Activated naive CD4-positive, alpha-beta T cell treated with anti-CD3 and anti-CD28 coated beads, Interleukin-2, amount 10 ng/mL, durations not matched to agents 7 days and 5 days (primary cell): ENCODE measurements around the gene THRSP.
"Not testable (repeated sequence)": the region's sequence is repeated elsewhere in the genome, so short reads cannot be mapped to it uniquely, and the experiment has no call there.

ENCODE experiments used
- CTCF ChIA-PET: fragments of 350-600 bp; sonication (Branson Sonifier 250); formaldehyde crosslinking; loops from one replicate; lab custom pipeline; 2021; ENCODE audit warnings: antibody characterized with exemption; lab: Charles Lee
- DNase-seq: peaks from one replicate; pipeline ENCODE4 v3.0.0-alpha.2; 2020
- H3K27ac Mint-ChIP-seq: one replicate; pipeline ENCODE4 v1.8.0; 2021; ENCODE audit warnings: mild to moderate bottlenecking, moderate library complexity, mixed read lengths
- H3K27me3 Mint-ChIP-seq: one replicate; pipeline ENCODE4 v1.8.0; 2021; ENCODE audit warnings: mild to moderate bottlenecking, mixed read lengths
- H3K36me3 Mint-ChIP-seq: one replicate; pipeline ENCODE4 v1.8.0; 2021; ENCODE audit warnings: mixed read lengths
- H3K4me1 Mint-ChIP-seq: one replicate; pipeline ENCODE4 v1.8.0; 2021; ENCODE audit warnings: mixed read lengths
- H3K4me3 Mint-ChIP-seq: one replicate; pipeline ENCODE4 v1.8.0; 2021; ENCODE audit warnings: mild to moderate bottlenecking, moderate library complexity, mixed read lengths
- H3K9me3 Mint-ChIP-seq: one replicate; pipeline ENCODE4 v1.8.0; 2021; ENCODE audit warnings: mixed read lengths

Gene THRSP

GRCh38 chr11:78080818-78081495, 17.3 kb downstream of the THRSP start:
- peak overlapping the region; percentile 59 for H3K27ac Mint-ChIP-seq
- peaks cover 51% of the 10 kb centered on the region for H3K4me1 Mint-ChIP-seq
- peak overlapping the region; percentile 34 for H3K4me3 Mint-ChIP-seq
- no peak for DNase-seq
- H3K9me3 Mint-ChIP-seq = no peaks in the 10 kb centered on the region
- CTCF ChIA-PET = no interaction called here
- H3K36me3 Mint-ChIP-seq = peaks cover 8% of the 10 kb centered on the region
- H3K27me3 Mint-ChIP-seq = no peaks in the 10 kb centered on the region

GRCh38 chr11:78081583-78081982, 17.9 kb downstream of the THRSP start:
- H3K4me1 Mint-ChIP-seq = peaks cover 49% of the 10 kb centered on the region
- DNase-seq = no peak
- H3K36me3 Mint-ChIP-seq = peaks cover 6% of the 10 kb centered on the region
- H3K9me3 Mint-ChIP-seq = no peaks in the 10 kb centered on the region
- H3K4me3 Mint-ChIP-seq = peak overlapping the region; percentile 34
- H3K27me3 Mint-ChIP-seq = no peaks in the 10 kb centered on the region
- CTCF ChIA-PET = no interaction called here
- peak overlapping the region; percentile 59 for H3K27ac Mint-ChIP-seq

- Mint-ChIP-seq H3K4me1 (peaks cover 44% of the 10 kb centered on the region), H3K9me3 (no peaks in the 10 kb centered on the region), H3K4me3 (no peak overlapping the region), H3K27ac (no peak overlapping the region), H3K36me3 (peaks cover 4% of the 10 kb centered on the region), H3K27me3 (no peaks in the 10 kb centered on the region)
- no peak for DNase-seq
- CTCF ChIA-PET = no interaction called here
Observed at GRCh38 chr11:78082146-78082545, 18.5 kb downstream of the THRSP start.

- Mint-ChIP-seq H3K27me3 (no peaks in the 10 kb centered on the region), H3K27ac (no peak overlapping the region), H3K9me3 (no peaks in the 10 kb centered on the region), H3K4me1 (peaks cover 36% of the 10 kb centered on the region), H3K4me3 (no peak overlapping the region), H3K36me3 (peaks cover 4% of the 10 kb centered on the region)
- CTCF ChIA-PET = no interaction called here
- DNase-seq = no peak
Observed at GRCh38 chr11:78083021-78083420, 19.4 kb downstream of the THRSP start.

GRCh38 chr11:78084506-78084905, 20.8 kb downstream of the THRSP start:
- H3K27me3 Mint-ChIP-seq, CTCF ChIA-PET, H3K36me3 Mint-ChIP-seq, H3K9me3 Mint-ChIP-seq, DNase-seq, H3K27ac Mint-ChIP-seq, H3K4me3 Mint-ChIP-seq: not testable (repeated sequence)
- H3K4me1 Mint-ChIP-seq = peaks cover 28% of the 10 kb centered on the region

- H3K9me3 Mint-ChIP-seq = no peaks in the 10 kb centered on the region
- no peak overlapping the region for H3K4me3 Mint-ChIP-seq
- peaks cover 15% of the 10 kb centered on the region for H3K4me1 Mint-ChIP-seq
- no peaks in the 10 kb centered on the region for H3K27me3 Mint-ChIP-seq
- H3K27ac Mint-ChIP-seq = no peak overlapping the region
- no peaks in the 10 kb centered on the region for H3K36me3 Mint-ChIP-seq
- CTCF ChIA-PET = no interaction called here
- DNase-seq = no peak
Observed at GRCh38 chr11:78085972-78086371, 22.3 kb downstream of the THRSP start.

GRCh38 chr11:78086521-78087074, 22.9 kb downstream of the THRSP start:
- DNase-seq, H3K4me3 Mint-ChIP-seq, CTCF ChIA-PET: not testable (repeated sequence)

GRCh38 chr11:78094250-78094649, 30.6 kb downstream of the THRSP start:
- peaks cover 28% of the 10 kb centered on the region for H3K36me3 Mint-ChIP-seq
- CTCF ChIA-PET = no interaction called here
- H3K9me3 Mint-ChIP-seq = no peaks in the 10 kb centered on the region
- H3K27ac Mint-ChIP-seq = peak overlapping the region; percentile 58
- H3K4me1 Mint-ChIP-seq = peaks cover 14% of the 10 kb centered on the region
- H3K27me3 Mint-ChIP-seq = no peaks in the 10 kb centered on the region
- no peak overlapping the region for H3K4me3 Mint-ChIP-seq
- no peak for DNase-seq

More at GRCh38 chr11:78086521-78087074, 22.9 kb downstream of the THRSP start:
- H3K9me3 Mint-ChIP-seq, H3K27me3 Mint-ChIP-seq, H3K27ac Mint-ChIP-seq, H3K4me1 Mint-ChIP-seq, H3K36me3 Mint-ChIP-seq: not testable (repeated sequence)

- CTCF ChIA-PET = interaction anchor here (1.1 kb wide), 1 partner anchor 20 kb away, joined by 3 read pairs; no protein-coding TSS in a partner anchor
- Mint-ChIP-seq H3K4me3 (no peak overlapping the region), H3K9me3 (no peaks in the 10 kb centered on the region), H3K27me3 (no peaks in the 10 kb centered on the region), H3K4me1 (peaks cover 14% of the 10 kb centered on the region), H3K27ac (no peak overlapping the region), H3K36me3 (peaks cover 48% of the 10 kb centered on the region)
- no peak for DNase-seq
Observed at GRCh38 chr11:78097666-78098385, 34.2 kb downstream of the THRSP start.

- no peak overlapping the region for H3K4me3 Mint-ChIP-seq
Observed at GRCh38 chr11:78099666-78100065, 36.0 kb downstream of the THRSP start.

GRCh38 chr11:78100261-78100660, 36.6 kb downstream of the THRSP start:
- CTCF ChIA-PET = no interaction called here
- Mint-ChIP-seq H3K27me3 (no peaks in the 10 kb centered on the region), H3K27ac (no peak overlapping the region), H3K9me3 (no peaks in the 10 kb centered on the region), H3K4me3 (no peak overlapping the region), H3K4me1 (peaks cover 3% of the 10 kb centered on the region), H3K36me3 (peaks cover 36% of the 10 kb centered on the region)
- DNase-seq = no peak

More at GRCh38 chr11:78099666-78100065, 36.0 kb downstream of the THRSP start:
- Mint-ChIP-seq H3K27ac (no peak overlapping the region), H3K9me3 (no peaks in the 10 kb centered on the region), H3K27me3 (no peaks in the 10 kb centered on the region), H3K36me3 (peaks cover 40% of the 10 kb centered on the region), H3K4me1 (peaks cover 6% of the 10 kb centered on the region)
- no peak for DNase-seq
- CTCF ChIA-PET = no interaction called here

- Mint-ChIP-seq H3K9me3 (no peaks in the 10 kb centered on the region), H3K27me3 (no peaks in the 10 kb centered on the region), H3K36me3 (peaks cover 33% of the 10 kb centered on the region), H3K4me3 (no peak overlapping the region), H3K4me1 (no peaks in the 10 kb centered on the region), H3K27ac (no peak overlapping the region)
- no peak for DNase-seq
- CTCF ChIA-PET = no interaction called here
Observed at GRCh38 chr11:78100676-78101472, 37.2 kb downstream of the THRSP start.

GRCh38 chr11:78109081-78110015, 45.7 kb downstream of the THRSP start:
- CTCF ChIA-PET = interaction anchor here (0.7 kb wide), 1 partner anchor 39 kb away, joined by 4 read pairs; no protein-coding TSS in a partner anchor
- Mint-ChIP-seq H3K4me3 (no peak overlapping the region), H3K27ac (no peak overlapping the region), H3K9me3 (no peaks in the 10 kb centered on the region), H3K4me1 (no peaks in the 10 kb centered on the region), H3K27me3 (no peaks in the 10 kb centered on the region), H3K36me3 (peaks cover 32% of the 10 kb centered on the region)
- DNase-seq = no peak
